Ishikawa (cell line): ENCODE results near the gene TXNDC8.

Source experiments
- CEBPB ChIP-seq: IDR thresholded peaks from 2 replicates; pipeline ENCODE4 v1.6.1; 2012
- CREB1 ChIP-seq: IDR thresholded peaks from 2 replicates; pipeline ENCODE4 v1.6.1; 2012; ENCODE audit warnings: low read depth
- EGR1 ChIP-seq: IDR thresholded peaks from 2 replicates; pipeline ENCODE4 v1.6.1; 2012
- EP300 ChIP-seq: IDR thresholded peaks from 2 replicates; pipeline ENCODE4 v1.6.1; 2012; ENCODE audit warnings: borderline replicate concordance
- FOXM1 ChIP-seq: IDR thresholded peaks from 2 replicates; pipeline ENCODE4 v1.6.1; 2012; ENCODE audit warnings: low read depth, borderline replicate concordance
- NFIC ChIP-seq: IDR thresholded peaks from 2 replicates; pipeline ENCODE4 v1.6.1; 2012
- RAD21 ChIP-seq: IDR thresholded peaks from 2 replicates; pipeline ENCODE4 v1.6.1; 2012; ENCODE audit warnings: low read depth
- REST ChIP-seq: IDR thresholded peaks from 2 replicates; pipeline ENCODE4 v1.6.1; 2012; ENCODE audit warnings: low read depth, mild to moderate bottlenecking
- TAF1 ChIP-seq: IDR thresholded peaks from 2 replicates; pipeline ENCODE4 v1.6.1; 2012; ENCODE audit warnings: low read depth, mild to moderate bottlenecking
- TCF12 ChIP-seq: IDR thresholded peaks from 2 replicates; pipeline ENCODE4 v1.6.1; 2012; ENCODE audit warnings: low read depth
- TEAD4 ChIP-seq: IDR thresholded peaks from 2 replicates; pipeline ENCODE4 v1.6.1; 2012
- YY1 ChIP-seq: IDR thresholded peaks from 2 replicates; pipeline ENCODE4 v1.6.1; 2012; ENCODE audit warnings: low read depth
- ZBTB7A ChIP-seq: IDR thresholded peaks from 2 replicates; pipeline ENCODE4 v1.6.1; 2012; ENCODE audit warnings: low read depth
- TF ChIP-seq, protein P1 (sequence below): IDR thresholded peaks from 2 replicates; pipeline ENCODE4 v1.6.1; 2012
- TF ChIP-seq, protein P2 (sequence below): IDR thresholded peaks from 2 replicates; pipeline ENCODE4 v1.6.1; 2012

The TXNDC8 gene

GRCh38 chr9:110332766-110333165 is 4.9 kb downstream of the TXNDC8 start:
- no peak for TF ChIP-seq REST
- TF ChIP-seq FOXM1: no peak
- TF ChIP-seq EGR1: no peak
- no peak for TF ChIP-seq RAD21
- no peak for TF ChIP-seq TEAD4
- TF ChIP-seq TAF1: no peak
- TF ChIP-seq YY1: no peak
- TF ChIP-seq, protein P1, sequence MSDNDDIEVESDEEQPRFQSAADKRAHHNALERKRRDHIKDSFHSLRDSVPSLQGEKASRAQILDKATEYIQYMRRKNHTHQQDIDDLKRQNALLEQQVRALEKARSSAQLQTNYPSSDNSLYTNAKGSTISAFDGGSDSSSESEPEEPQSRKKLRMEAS: no peak
- no peak for TF ChIP-seq TCF12
- TF ChIP-seq CEBPB: no peak
- no peak for TF ChIP-seq NFIC
- TF ChIP-seq EP300: no peak
- TF ChIP-seq, protein P2, sequence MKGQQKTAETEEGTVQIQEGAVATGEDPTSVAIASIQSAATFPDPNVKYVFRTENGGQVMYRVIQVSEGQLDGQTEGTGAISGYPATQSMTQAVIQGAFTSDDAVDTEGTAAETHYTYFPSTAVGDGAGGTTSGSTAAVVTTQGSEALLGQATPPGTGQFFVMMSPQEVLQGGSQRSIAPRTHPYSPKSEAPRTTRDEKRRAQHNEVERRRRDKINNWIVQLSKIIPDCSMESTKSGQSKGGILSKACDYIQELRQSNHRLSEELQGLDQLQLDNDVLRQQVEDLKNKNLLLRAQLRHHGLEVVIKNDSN: no peak

GRCh38 chr9:110330484-110331105 is 7.1 kb downstream of the TXNDC8 start:
- TF ChIP-seq EP300 (no peak), TEAD4 (no peak), ZBTB7A (no peak)

- TF ChIP-seq CREB1: no peak
- TF ChIP-seq CEBPB: no peak
- TF ChIP-seq NFIC: no peak
- TF ChIP-seq EGR1: no peak
- TF ChIP-seq RAD21: no peak
- TF ChIP-seq ZBTB7A: no peak
- TF ChIP-seq EP300: no peak
These were observed 7.9 kb downstream of the TXNDC8 start for GRCh38 chr9:110329639-110330230.

- no peak for TF ChIP-seq EGR1
- no peak for TF ChIP-seq TAF1
- no peak for TF ChIP-seq NFIC
- TF ChIP-seq CEBPB: no peak
- TF ChIP-seq, protein P1: no peak
- TF ChIP-seq TCF12: no peak
- no peak for TF ChIP-seq REST
- TF ChIP-seq, protein P2: no peak
- no peak for TF ChIP-seq RAD21
- TF ChIP-seq TEAD4: no peak
- no peak for TF ChIP-seq ZBTB7A
- no peak for TF ChIP-seq CREB1
- no peak for TF ChIP-seq EP300
- TF ChIP-seq YY1: no peak
- TF ChIP-seq FOXM1: no peak
These were observed 8.9 kb downstream of the TXNDC8 start for GRCh38 chr9:110328763-110329162.

GRCh38 chr9:110327716-110328115 is 9.9 kb downstream of the TXNDC8 start:
- TF ChIP-seq TCF12 (no peak), RAD21 (no peak), EGR1 (no peak), FOXM1 (no peak), TEAD4 (no peak), ZBTB7A (no peak), CREB1 (no peak), NFIC (no peak), CEBPB (no peak), TAF1 (no peak), YY1 (no peak), EP300 (no peak), REST (no peak)
- TF ChIP-seq, protein P1: no peak
- TF ChIP-seq, protein P2: no peak
